GM12878 (cell line): ENCODE results near the gene HTATIP2. TPM values are rescaled to one million over a fixed set of nuclear protein-coding genes. Genes with fewer than 3 reads are reported as not detected.

ENCODE experiments used
- ATAC-seq: fragments of 200-7000 bp; cut with Tn5 transposase; 3 replicates; pipeline ENCODE4 v1.9.1; 2020; ENCODE audit warnings: mild to moderate bottlenecking, moderate library complexity
- BruUV-seq: library from RNA; stranded (reverse); fragments of 400-500 nt; replicated peaks from 2 replicates; lab custom pipeline; 2021; lab: Mats Ljungman, UMichigan
- CTCF ChIA-PET: fragments of 300-600 bp; sonication (Branson Sonifier 250); formaldehyde crosslinking; extraction: SDS; loops from one replicate; lab custom pipeline; 2021; ENCODE audit warnings: inconsistent platforms; lab: Yijun Ruan, JAX
- POLR2A ChIA-PET: fragments of 350-600 bp; formaldehyde crosslinking; extraction: SDS; loops from one replicate; lab custom pipeline; 2021; ENCODE audit warnings: inconsistent platforms; lab: Charles Lee
- RAD21 ChIA-PET: fragments of 300-600 bp; sonication (Branson Sonifier 250); formaldehyde crosslinking; loops from one replicate; lab custom pipeline; 2023; ENCODE audit warnings: antibody characterized with exemption; ENCODE audit not compliant: unreplicated experiment; lab: Charles Lee
- SMC1A ChIA-PET: fragments of 300-600 bp; sonication (Branson Sonifier 250); formaldehyde crosslinking; loops from one replicate; lab custom pipeline; 2023; ENCODE audit not compliant: unreplicated experiment, uncharacterized antibody; lab: Charles Lee
- DNase-seq: peaks from one replicate; pipeline ENCODE4 v3.0.0-alpha.2; 2011; ENCODE audit warnings: low read depth, low spot score
- FAIRE-seq: peaks from 3 replicates; lab custom pipeline; 2011; peaks lifted over from hg19 to GRCh38; lab: Jason Lieb, UNC
- H2AFZ ChIP-seq: 2 replicates; pipeline ENCODE4 v1.6.0; 2011; ENCODE audit warnings: low read depth, low read length, control low read depth; ENCODE audit not compliant: control insufficient read depth
- H3K27ac ChIP-seq: 2 replicates; pipeline ENCODE4 v1.5.1; 2011; ENCODE audit warnings: control low read depth; ENCODE audit not compliant: control insufficient read depth, insufficient read depth
- H3K27me3 ChIP-seq, 2 experiments: replicated peaks in 1 of 2; 2 replicates each; pipeline versions ENCODE4 v1.6.0 to v1.6.1; 2011; ENCODE audit warnings: low read length in 1 of 2; ENCODE audit not compliant: control insufficient read depth in 2 of 2, insufficient read depth in 2 of 2
- H3K36me3 ChIP-seq, 2 experiments: 2 replicates each; pipeline ENCODE4 v1.5.1; 2011; ENCODE audit warnings: low read length in 1 of 2; ENCODE audit not compliant: control insufficient read depth in 2 of 2, insufficient read depth in 2 of 2
- H3K4me1 ChIP-seq: 2 replicates; pipeline ENCODE4 v1.6.1; 2011; ENCODE audit warnings: mild to moderate bottlenecking, low read length, moderate library complexity, mixed read lengths; ENCODE audit not compliant: control insufficient read depth, insufficient read depth
- H3K4me2 ChIP-seq: 2 replicates; pipeline ENCODE4 v1.6.0; 2011; ENCODE audit warnings: control low read depth; ENCODE audit not compliant: control insufficient read depth, insufficient read depth
- H3K4me3 ChIP-seq: fragments of 200-600 bp; sonication (generic); 2 replicates; pipeline ENCODE4 v1.5.1; 2016
- H3K79me2 ChIP-seq: 2 replicates; pipeline ENCODE4 v1.6.0; 2011; ENCODE audit warnings: low read length; ENCODE audit not compliant: control insufficient read depth, insufficient read depth
- H3K9ac ChIP-seq: 2 replicates; pipeline ENCODE4 v1.8.0; 2011; ENCODE audit warnings: low read length, control low read depth, mixed read lengths; ENCODE audit not compliant: control insufficient read depth, insufficient read depth
- H3K9me3 ChIP-seq: replicated peaks from 3 replicates; pipeline ENCODE4 v1.5.1; 2011; ENCODE audit warnings: mild to moderate bottlenecking, low read length; ENCODE audit not compliant: control insufficient read depth, insufficient read depth
- H4K20me1 ChIP-seq: 2 replicates; pipeline ENCODE4 v1.6.0; 2011; ENCODE audit not compliant: control insufficient read depth, insufficient read depth
- ATF7 ChIP-seq: fragments of 450-650 bp; IDR thresholded peaks from 2 replicates; pipeline ENCODE4 v1.6.1; 2016; ENCODE audit warnings: low read depth, mild to moderate bottlenecking
- CBX5 ChIP-seq: sonication (generic); IDR thresholded peaks from 2 replicates; pipeline ENCODE4 v1.6.1; 2016; ENCODE audit warnings: low read depth, moderate library complexity, mild to moderate bottlenecking, inconsistent platforms
- DPF2 ChIP-seq: fragments of 450-650 bp; IDR thresholded peaks from 2 replicates; pipeline ENCODE4 v1.6.1; 2017; ENCODE audit warnings: mild to moderate bottlenecking
- EGR1 ChIP-seq, 2 experiments: IDR thresholded peaks; 1 replicate in 1 of 2; 2 replicates in 1 of 2; pipeline ENCODE4 v1.6.1; 2011 to 2012; ENCODE audit warnings: low read depth in 2 of 2, low read length in 2 of 2, borderline replicate concordance in 1 of 2, mild to moderate bottlenecking in 1 of 2, moderate library complexity in 1 of 2
- HDGF ChIP-seq: fragments of 450-650 bp; IDR thresholded peaks from 2 replicates; pipeline ENCODE4 v1.6.1; 2016; ENCODE audit warnings: antibody characterized with exemption
- NBN ChIP-seq: fragments of 450-650 bp; IDR thresholded peaks from 2 replicates; pipeline ENCODE4 v1.6.1; 2016
- POLR2AphosphoS2 ChIP-seq: IDR thresholded peaks from 2 replicates; pipeline ENCODE4 v1.6.1; 2011; ENCODE audit warnings: low read depth, mild to moderate bottlenecking, low read length, improper control_type of control experiment, moderate library complexity
- RCOR1 ChIP-seq: conservative IDR thresholded peaks from 2 replicates; pipeline ENCODE4 v1.6.1; 2012; ENCODE audit warnings: low read depth, low read length, improper control_type of control experiment
- RFX5 ChIP-seq: IDR thresholded peaks from 2 replicates; pipeline ENCODE4 v1.6.1; 2011; ENCODE audit warnings: low read depth, low read length, improper control_type of control experiment
- SIN3A ChIP-seq: IDR thresholded peaks from 2 replicates; pipeline ENCODE4 v1.6.1; 2012; ENCODE audit warnings: low read depth, low read length, improper control_type of control experiment
- SMAD5 ChIP-seq: IDR thresholded peaks from 2 replicates; pipeline ENCODE4 v1.6.1; 2016; ENCODE audit warnings: antibody characterized with exemption, low read depth
- SP1 ChIP-seq: IDR thresholded peaks from one replicate; pipeline ENCODE4 v1.6.1; 2011; ENCODE audit warnings: low read depth, low read length
- TAF1 ChIP-seq: IDR thresholded peaks from 2 replicates; pipeline ENCODE4 v1.6.1; 2011; ENCODE audit warnings: mild to moderate bottlenecking, low read depth, low read length, borderline replicate concordance
- ZNF217 ChIP-seq: fragments of 450-650 bp; IDR thresholded peaks from 2 replicates; pipeline ENCODE4 v1.6.1; 2017; ENCODE audit warnings: antibody characterized with exemption, mild to moderate bottlenecking
- WGBS: methylation state at CpG from one replicate; pipeline ENCODE4 v1.1.6; 2016; ENCODE audit warnings: low lambda C conversion rate; ENCODE audit not compliant: insufficient replicate concordance, insufficient coverage; ENCODE audit errors: missing lambda C conversion rate; 5-methylcytosine and 5-hydroxymethylcytosine counted together
- in situ Hi-C: fragments of 300-500 bp; cut with MboI; formaldehyde crosslinking; loops from 9 replicates; pipeline ENCODE4 v1.14.3; 2018; ENCODE audit warnings: mixed read lengths
- intact Hi-C: fragments of 100-400 bp; cut with micrococcal nuclease; formaldehyde crosslinking; loops from one replicate; pipeline ENCODE4 v1.14.2; 2022; ENCODE audit not compliant: unreplicated experiment
- polyA plus RNA-seq, 11 experiments: library from polyadenylated mRNA; depleted of rRNA in 4 of 11; unstranded in 6 of 11; stranded (reverse) in 5 of 11; fragments of >200 nt; fragmentation: Nextera tagmentation in 4 of 11; fragmentation: Illumina TruSeq in 1 of 11; extraction: Ambion mirVana in 4 of 11; extraction: Trizol in 1 of 11; gene quantifications; 1 replicate in 1 of 11; 2 replicates in 10 of 11; pipeline versions ENCODE4 v1.2.1 to v1.2.3, GENCODE V29; 2011 to 2016; ENCODE audit warnings: inconsistent platforms in 2 of 11, missing spikeins in 2 of 11, low read depth in 1 of 11
- total RNA-seq, 4 experiments: library from RNA; depleted of rRNA in 3 of 4; stranded (reverse); fragments of >200 nt in 3 of 4; fragmentation: Illumina TruSeq in 1 of 4; extraction: Trizol in 1 of 4; gene quantifications; 2 replicates each; pipeline versions ENCODE4 v1.2.1 to v1.2.3, GENCODE V29; 2013 to 2021
- TF ChIP-seq, protein P1 (sequence below): fragments of 450-650 bp; IDR thresholded peaks from 2 replicates; pipeline ENCODE4 v1.6.1; 2014; ENCODE audit warnings: mild to moderate bottlenecking
- TF ChIP-seq, protein P2 (sequence below): fragments of 450-650 bp; IDR thresholded peaks from 2 replicates; pipeline ENCODE4 v1.6.1; 2016; ENCODE audit warnings: mild to moderate bottlenecking
- TF ChIP-seq, protein P3 (sequence below): fragments of 450-650 bp; IDR thresholded peaks from 2 replicates; pipeline ENCODE4 v1.6.1; 2018; ENCODE audit warnings: mild to moderate bottlenecking, low read depth, moderate library complexity; ENCODE audit not compliant: partially characterized antibody

Gene HTATIP2
- total and polyA plus RNA-seq, 10 of the 15 experiments (the other 5 are each of a cell fraction or from before 2014, with no cell fraction given), result 25.4 to 58.5 (median 42.2) TPM

DNA sequence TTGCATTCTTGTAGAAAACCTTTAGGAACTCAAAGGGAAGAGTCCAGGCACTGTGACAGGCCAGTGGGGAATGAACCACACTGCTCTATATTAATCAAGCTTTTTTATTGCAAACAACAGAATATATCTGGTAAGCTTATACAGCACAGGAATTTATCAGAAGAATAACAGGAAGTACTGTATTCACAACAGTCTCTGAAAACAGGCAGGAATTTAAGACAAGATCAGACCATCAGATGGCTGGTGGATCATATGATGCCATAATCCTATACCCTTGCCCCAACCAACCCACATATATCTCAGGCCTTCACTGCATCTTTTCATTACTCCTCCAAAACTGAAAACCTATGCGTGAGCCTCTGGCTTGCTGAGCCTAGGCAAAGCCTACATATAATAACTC, 1.0 kb upstream of the HTATIP2 start (continued):
- TF ChIP-seq RCOR1, result no peak

DNA sequence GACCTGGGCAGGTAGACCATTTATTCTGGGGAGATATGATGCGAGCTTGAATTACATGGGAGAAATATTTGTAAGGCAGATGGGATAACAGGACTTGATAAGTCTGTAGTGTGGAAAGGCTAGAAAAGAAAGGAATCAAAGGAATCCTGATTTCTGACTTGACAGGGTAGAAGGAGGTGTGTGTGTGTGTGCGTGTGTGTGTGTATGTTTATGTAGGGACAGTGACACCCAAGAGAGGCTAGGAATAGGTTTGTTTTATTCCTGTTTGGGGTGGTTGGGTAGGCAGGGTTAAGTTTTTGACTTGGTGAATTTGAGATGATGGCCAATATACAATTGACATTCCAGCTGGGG, 390 bp upstream of the HTATIP2 start:
- no peak; the same call in 2 of the 3 replicates for ATAC-seq
- intact Hi-C loops, result no loop called here
- Histone ChIP-seq H3K4me3 (peak overlapping the region; percentile 58), H3K27me3 (no peaks in the 10 kb centered on the region), H2AFZ (peak overlapping the region; percentile 81), H3K9ac (peak overlapping the region; percentile 69), H3K4me1 (peaks cover 7% of the 10 kb centered on the region; the same call in 1 of the 2 replicates), H3K79me2 (peaks cover 2% of the 10 kb centered on the region), H3K4me2 (peak overlapping the region; percentile 73), H3K27ac (peak overlapping the region; percentile 65; the same call in 1 of the 2 replicates)
- RAD21 ChIA-PET, result interaction anchor here (1.3 kb wide), 1 partner anchor 230 kb away, joined by 3 read pairs; no protein-coding TSS in a partner anchor
- POLR2A ChIA-PET, result interaction anchor here (0.6 kb wide), 1 partner anchor 654 kb away, joined by 3 read pairs; no protein-coding TSS in a partner anchor
- DNase-seq, result no peak
- CTCF ChIA-PET, result interaction anchor here (0.6 to 8.1 kb wide), 6 partner anchors 9 to 1623 kb away, joined by 3 to 66 read pairs (median 4); no protein-coding TSS in a partner anchor
- 86% methylated on average over 2 of the region's 2 CpGs for WGBS
- SMC1A ChIA-PET, result interaction anchor here (2.1 kb wide), 1 partner anchor 9 kb away, joined by 8 read pairs; no protein-coding TSS in a partner anchor
- TF ChIP-seq TAF1, result no peak
- TF ChIP-seq, protein P1, sequence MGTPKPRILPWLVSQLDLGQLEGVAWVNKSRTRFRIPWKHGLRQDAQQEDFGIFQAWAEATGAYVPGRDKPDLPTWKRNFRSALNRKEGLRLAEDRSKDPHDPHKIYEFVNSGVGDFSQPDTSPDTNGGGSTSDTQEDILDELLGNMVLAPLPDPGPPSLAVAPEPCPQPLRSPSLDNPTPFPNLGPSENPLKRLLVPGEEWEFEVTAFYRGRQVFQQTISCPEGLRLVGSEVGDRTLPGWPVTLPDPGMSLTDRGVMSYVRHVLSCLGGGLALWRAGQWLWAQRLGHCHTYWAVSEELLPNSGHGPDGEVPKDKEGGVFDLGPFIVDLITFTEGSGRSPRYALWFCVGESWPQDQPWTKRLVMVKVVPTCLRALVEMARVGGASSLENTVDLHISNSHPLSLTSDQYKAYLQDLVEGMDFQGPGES, result no peak
- TF ChIP-seq NBN, result peak; percentile 42; the same call in 1 of the 2 replicates
- TF ChIP-seq ATF7, result no peak
- TF ChIP-seq, protein P2, sequence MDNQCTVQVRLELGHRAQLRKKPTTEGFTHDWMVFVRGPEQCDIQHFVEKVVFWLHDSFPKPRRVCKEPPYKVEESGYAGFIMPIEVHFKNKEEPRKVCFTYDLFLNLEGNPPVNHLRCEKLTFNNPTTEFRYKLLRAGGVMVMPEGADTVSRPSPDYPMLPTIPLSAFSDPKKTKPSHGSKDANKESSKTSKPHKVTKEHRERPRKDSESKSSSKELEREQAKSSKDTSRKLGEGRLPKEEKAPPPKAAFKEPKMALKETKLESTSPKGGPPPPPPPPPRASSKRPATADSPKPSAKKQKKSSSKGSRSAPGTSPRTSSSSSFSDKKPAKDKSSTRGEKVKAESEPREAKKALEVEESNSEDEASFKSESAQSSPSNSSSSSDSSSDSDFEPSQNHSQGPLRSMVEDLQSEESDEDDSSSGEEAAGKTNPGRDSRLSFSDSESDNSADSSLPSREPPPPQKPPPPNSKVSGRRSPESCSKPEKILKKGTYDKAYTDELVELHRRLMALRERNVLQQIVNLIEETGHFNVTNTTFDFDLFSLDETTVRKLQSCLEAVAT, result 0 out of 2 replicates have a peak, but pooled peaks have one; percentile 15
- TF ChIP-seq CBX5, result no peak
- peak; percentile 82 for TF ChIP-seq HDGF
- no peak for TF ChIP-seq SP1
- no peak for TF ChIP-seq SIN3A
- TF ChIP-seq RFX5, result no peak
- TF ChIP-seq ZNF217, result no peak
- TF ChIP-seq EGR1 (IDR thresholded peaks at IDR 0.05; ENCODE audit: borderline replicate concordance in 1 of 2, low read depth in 2 of 2, low read length in 2 of 2), result no peak
- TF ChIP-seq POLR2AphosphoS2, result no peak
- no peak for TF ChIP-seq SMAD5
- TF ChIP-seq, protein P3, sequence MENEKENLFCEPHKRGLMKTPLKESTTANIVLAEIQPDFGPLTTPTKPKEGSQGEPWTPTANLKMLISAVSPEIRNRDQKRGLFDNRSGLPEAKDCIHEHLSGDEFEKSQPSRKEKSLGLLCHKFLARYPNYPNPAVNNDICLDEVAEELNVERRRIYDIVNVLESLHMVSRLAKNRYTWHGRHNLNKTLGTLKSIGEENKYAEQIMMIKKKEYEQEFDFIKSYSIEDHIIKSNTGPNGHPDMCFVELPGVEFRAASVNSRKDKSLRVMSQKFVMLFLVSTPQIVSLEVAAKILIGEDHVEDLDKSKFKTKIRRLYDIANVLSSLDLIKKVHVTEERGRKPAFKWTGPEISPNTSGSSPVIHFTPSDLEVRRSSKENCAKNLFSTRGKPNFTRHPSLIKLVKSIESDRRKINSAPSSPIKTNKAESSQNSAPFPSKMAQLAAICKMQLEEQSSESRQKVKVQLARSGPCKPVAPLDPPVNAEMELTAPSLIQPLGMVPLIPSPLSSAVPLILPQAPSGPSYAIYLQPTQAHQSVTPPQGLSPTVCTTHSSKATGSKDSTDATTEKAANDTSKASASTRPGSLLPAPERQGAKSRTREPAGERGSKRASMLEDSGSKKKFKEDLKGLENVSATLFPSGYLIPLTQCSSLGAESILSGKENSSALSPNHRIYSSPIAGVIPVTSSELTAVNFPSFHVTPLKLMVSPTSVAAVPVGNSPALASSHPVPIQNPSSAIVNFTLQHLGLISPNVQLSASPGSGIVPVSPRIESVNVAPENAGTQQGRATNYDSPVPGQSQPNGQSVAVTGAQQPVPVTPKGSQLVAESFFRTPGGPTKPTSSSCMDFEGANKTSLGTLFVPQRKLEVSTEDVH, result no peak
- no peak for TF ChIP-seq DPF2
- TF ChIP-seq, all 136 proteins: peak for 3
- no peak for FAIRE-seq
- H3K36me3 ChIP-seq, result no peaks in the 10 kb centered on the region
- no peaks in the 10 kb centered on the region; the same call in 2 of the 3 replicates for H3K9me3 ChIP-seq
- no TSS peak for BruUV-seq
- H4K20me1 ChIP-seq, result no peaks in the 10 kb centered on the region
- in situ Hi-C loops, result no loop called here
